ENCODE data around the gene NBPF20.
"Not testable (repeated sequence)": the region's sequence is repeated elsewhere in the genome, so short reads cannot be mapped to it uniquely, and the experiment has no call there.

Gene NBPF20

GRCh38 chr1:145430830-145431229 lies 5.4 kb upstream of the NBPF20 start:
- not testable (repeated sequence) for DNase-seq (ENCODE audit: low read depth in 4 of 4, low spot score in 1 of 4)

GRCh38 chr1:145429329-145429728 lies 3.9 kb upstream of the NBPF20 start:
- DNase-seq (ENCODE audit: low read depth in 4 of 4, low spot score in 1 of 4), result not testable (repeated sequence)

DNA sequence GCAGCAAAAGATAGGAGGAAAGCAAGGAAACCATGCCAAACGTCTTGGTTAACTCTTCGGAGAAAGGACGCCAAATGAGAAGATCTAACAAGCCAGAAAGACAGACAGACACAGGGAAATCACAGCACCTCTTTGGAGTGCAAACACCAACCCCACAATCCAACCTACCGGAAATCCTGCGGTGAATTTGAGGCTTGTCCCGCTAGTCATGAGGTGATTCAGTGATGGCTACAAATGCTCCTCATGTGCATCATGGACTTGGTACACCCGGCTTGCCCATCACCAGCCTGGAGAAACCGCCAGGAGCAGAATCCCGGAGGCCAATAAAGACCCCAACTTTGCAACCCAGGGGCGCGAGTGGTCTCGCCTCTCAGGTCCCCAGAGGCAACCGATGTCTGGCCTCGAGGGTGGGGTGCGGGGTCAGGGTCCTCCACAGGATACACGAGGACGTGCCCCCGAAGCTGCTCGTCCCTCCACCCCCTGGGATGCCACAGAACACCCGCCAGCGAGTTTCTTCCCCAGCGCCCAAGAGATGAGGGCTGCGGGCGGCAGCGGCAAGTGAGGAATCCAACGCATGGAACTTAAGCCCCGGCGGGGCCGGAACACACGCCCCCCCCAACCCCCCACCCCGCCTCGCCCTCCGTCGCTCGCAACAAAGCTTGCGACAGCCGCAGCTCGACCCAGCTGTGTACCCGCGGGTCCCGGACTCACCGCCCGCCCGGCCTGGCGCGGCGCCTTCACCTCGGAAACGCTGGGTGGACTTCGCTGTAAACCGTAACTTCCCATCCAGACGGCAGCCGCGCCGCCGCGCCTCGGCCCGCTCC lies 579 bp downstream of the NBPF20 start:
- DNase-seq (ENCODE audit: low read depth in 4 of 4, low spot score in 1 of 4), result peak in 2 of 4 experiments; percentile 14 to 19

- DNase-seq (ENCODE audit: low read depth in 4 of 4, low spot score in 1 of 4), result not testable (repeated sequence)
These were observed 10.3 kb downstream of the NBPF20 start for GRCh38 chr1:145415149-145415548.

DNA sequence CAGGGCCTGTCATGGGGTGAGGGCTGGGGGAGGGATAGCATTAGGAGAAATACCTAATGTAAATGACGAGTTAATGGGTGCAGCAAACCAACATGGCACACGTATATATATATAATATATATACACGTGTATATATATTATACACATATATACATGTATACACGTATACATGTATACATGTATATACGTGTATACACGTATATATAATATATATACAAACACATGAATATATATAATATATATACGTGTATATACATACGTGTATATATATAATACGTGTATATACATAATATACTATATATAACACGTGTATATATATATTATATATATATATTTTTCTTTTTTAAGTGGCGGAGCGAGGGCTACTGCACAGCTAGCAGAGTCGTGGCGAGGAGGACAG lies 18.1 kb downstream of the NBPF20 start:
- not testable (repeated sequence) for DNase-seq (ENCODE audit: low read depth in 4 of 4, low spot score in 1 of 4)

DNA sequence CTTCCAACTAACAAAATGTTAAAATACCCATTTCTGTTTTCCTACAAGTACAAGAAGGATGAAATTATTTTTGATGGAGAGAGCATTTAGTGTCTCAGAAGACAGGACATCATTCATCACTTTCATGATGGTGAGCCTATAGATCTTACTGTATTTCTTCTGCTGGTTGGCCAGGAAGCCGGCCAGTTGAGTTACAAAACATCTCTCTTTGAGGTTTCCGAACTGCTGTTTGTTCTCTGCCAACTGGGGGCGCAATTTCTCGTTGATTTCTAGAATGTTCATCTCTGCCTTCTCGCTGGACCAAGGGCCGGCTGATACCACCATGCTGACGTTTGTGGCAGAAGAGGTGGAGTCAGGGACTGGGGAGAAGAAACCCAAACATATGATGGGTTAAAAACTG lies 20.5 kb downstream of the NBPF20 start:
- not testable (repeated sequence) for DNase-seq (ENCODE audit: low read depth in 4 of 4, low spot score in 1 of 4)

DNA sequence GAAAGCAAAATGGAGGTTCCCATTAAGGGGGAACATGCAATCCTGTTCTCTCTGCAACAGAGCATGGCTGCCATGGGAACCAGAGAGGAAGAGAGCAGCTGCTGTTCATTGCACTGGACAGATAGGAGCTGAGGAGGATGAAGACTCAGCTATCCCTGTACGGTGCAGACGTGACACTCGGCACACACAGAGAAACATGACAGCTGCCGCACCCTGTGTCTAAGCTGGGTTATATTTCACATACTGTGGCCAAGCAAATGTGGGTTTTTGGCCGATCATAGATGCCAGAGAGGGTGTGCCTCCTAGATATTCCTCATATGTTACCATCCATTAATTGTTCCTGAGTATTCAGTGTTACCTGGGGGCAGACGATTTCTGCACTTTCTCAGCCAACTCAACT lies 24.7 kb downstream of the NBPF20 start:
- not testable (repeated sequence) for DNase-seq (ENCODE audit: low read depth in 4 of 4, low spot score in 1 of 4)
